ENCODE data around the gene CEND1.
A peak's percentile ranks its signal among the peaks of the same experiment; 100 is the strongest.

DNA sequence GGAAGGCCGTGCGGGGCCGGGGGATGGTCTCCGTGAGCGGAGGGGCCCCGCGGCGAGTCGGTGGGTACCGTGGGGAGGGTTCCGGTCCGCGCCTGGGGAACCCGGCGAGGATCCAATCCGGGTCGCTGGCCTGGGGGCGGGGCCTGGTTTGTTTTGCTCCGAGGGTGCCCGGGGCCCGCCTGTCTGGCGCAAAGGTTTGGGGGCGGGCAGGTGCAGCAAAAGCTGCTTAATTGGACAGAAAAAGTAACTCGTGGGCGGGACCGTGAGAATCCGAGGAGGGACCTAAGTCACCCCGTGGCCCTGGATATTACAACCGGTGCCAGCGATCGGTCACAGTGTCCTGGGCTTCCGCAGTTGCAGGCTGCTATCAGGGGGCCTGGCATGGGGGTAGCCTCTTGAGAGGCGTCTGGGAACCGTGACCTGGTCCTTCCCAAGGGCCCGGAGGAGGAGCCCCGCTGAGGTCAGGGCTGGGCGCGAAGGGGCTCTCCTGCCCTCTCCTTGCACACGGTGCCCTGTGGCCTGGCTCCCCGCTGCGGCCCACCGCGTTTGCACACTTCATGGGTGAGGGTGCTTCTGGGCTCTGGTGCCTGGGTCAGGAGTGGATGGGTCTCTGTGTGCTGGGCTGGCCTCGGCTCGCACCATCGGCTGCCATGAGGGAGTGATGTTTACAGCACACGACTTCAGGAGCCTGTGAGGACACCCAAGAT, 30.2 kb upstream of the CEND1 start:
- TF ChIP-seq POLR2A (IDR thresholded peaks at IDR 0.05) (peak; percentile 68), POLR2AphosphoS5 (IDR thresholded peaks at IDR 0.05) (peak; percentile 54)
- TF ChIP-seq, protein P1, sequence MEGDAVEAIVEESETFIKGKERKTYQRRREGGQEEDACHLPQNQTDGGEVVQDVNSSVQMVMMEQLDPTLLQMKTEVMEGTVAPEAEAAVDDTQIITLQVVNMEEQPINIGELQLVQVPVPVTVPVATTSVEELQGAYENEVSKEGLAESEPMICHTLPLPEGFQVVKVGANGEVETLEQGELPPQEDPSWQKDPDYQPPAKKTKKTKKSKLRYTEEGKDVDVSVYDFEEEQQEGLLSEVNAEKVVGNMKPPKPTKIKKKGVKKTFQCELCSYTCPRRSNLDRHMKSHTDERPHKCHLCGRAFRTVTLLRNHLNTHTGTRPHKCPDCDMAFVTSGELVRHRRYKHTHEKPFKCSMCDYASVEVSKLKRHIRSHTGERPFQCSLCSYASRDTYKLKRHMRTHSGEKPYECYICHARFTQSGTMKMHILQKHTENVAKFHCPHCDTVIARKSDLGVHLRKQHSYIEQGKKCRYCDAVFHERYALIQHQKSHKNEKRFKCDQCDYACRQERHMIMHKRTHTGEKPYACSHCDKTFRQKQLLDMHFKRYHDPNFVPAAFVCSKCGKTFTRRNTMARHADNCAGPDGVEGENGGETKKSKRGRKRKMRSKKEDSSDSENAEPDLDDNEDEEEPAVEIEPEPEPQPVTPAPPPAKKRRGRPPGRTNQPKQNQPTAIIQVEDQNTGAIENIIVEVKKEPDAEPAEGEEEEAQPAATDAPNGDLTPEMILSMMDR (IDR thresholded peaks at IDR 0.05): no peak

All from prostate gland (tissue), 2 donors.